HG03439 (cell line): Measurements from ENCODE around the gene NPC1L1.
"Not testable (repeated sequence)": the region's sequence is repeated elsewhere in the genome, so short reads cannot be mapped to it uniquely, and the experiment has no call there.

Experiments
- ATAC-seq: cut with Tn5 transposase; IDR thresholded peaks from one replicate; pipeline ENCODE4 v1.9.1; 2021; ENCODE audit warnings: mild to moderate bottlenecking, moderate library complexity; ENCODE audit not compliant: unreplicated experiment

The NPC1L1 gene

GRCh38 chr7:44565097-44565794 is 24.1 kb upstream of the NPC1L1 start:
- ATAC-seq, result no peak

- ATAC-seq, result no peak
Observed at GRCh38 chr7:44564606-44565005, 23.5 kb upstream of the NPC1L1 start.

DNA sequence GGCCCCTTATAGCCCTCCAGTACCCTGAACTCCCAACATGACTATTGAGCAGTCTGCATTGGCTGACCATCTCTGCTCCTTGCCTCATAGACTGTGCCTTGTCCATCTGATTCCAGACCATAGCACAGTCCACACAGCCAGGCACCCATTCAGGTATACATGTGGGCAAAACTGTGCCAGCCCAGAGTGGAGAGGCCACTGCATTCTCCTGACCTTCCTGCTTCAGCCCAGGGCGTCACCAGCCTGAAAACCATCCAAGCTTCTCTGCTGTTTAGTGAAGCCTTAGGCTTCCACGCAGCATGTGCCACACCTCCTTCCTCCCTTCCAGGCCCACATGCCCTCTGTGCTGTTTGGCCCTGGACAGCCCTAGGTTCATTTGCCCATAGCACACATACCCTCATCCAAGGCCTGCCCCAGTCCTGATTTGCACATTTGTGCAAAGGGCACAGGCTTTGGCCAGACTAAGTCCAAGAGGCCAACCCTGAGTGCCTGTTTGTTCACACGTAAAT is 22.1 kb upstream of the NPC1L1 start:
- no peak for ATAC-seq

DNA sequence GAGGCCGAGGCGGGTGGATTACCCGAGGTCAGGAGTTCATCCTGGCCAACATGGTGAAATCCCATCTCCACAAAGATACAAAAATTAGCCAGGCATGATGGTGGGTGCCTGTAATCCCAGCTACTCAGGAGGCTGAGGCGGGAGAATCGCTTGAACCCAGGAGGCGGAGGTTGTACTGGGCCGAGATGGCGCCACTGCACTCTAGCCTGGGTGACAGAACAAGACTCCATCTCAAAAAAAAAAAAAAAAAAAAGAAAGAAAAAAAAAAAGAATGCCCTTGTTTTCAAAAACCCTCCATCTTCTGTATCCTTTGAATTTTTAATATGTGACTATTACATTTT is 21.5 kb upstream of the NPC1L1 start:
- not testable (repeated sequence) for ATAC-seq

DNA sequence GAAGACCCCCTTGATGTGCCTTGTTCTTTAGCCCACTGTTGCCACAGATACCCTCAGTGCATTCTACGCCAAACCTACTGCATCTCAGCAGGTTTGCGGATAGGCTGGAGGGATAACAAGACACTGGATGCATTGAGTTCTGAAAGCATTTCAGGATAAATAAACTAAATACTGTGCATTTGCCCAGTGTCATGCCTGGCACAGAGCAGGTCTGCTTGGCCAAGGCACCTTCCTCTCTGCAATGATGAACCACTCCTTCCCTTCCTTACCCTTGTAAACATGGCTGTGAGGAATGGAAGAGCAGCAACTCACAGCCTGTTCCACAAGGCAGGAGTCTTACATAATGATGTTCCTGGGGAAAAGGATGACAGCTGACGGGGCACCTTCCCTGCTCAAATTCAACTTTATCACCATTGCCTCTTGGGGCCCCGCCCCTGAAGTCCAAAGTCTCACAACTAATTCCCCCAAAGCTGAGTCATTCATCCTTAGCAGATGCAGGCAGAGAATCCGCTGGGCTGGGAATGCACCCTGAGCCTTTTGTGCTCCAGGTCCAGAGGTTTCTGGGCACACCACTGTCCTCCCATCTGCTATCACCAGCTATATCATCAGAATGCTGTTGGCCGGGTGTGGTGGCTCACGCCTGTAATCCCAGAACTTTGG is 21.0 kb upstream of the NPC1L1 start:
- no peak for ATAC-seq

DNA sequence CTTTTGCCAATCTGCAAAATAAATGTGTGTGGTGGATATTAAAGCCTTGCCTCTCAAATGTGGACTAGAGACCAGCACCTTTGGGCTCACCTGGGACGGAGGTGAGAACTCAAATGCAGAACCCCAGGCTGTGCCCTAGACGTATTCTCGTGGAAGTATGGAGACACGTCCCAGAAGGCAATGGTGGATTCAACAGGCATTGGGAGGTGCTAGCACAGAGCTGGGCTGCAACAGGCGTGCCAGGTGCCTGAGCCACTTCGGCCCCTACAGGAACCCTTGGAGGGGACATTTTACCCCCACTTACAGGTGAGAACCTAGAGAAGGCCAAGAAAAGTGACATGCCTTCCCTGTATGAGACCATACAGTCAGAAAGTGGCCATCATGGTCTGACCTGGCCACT is 20.4 kb upstream of the NPC1L1 start:
- ATAC-seq, result no peak

DNA sequence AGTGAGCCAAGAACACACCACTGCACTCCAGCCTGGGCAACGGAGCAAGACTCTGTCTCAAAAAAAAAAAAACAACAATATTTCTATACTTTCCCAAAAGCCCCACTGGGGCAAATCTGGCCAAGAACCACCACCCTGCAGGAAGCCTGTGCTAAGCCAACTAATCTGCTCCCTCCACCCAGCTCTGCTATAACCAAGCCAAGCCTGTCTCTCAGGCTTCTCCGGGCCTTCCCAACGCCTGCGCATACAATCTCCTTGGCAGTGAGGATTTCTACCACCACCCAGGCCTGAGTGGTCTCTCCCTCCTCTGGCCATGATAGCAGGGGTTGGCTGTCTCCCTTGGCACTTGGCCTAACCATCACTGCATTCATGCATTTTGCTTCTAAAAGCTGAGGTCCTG is 18.4 kb upstream of the NPC1L1 start:
- ATAC-seq, result no peak

- ATAC-seq, result no peak
Observed at GRCh38 chr7:44557485-44557884, 16.4 kb upstream of the NPC1L1 start.

- no peak for ATAC-seq
Observed at GRCh38 chr7:44555350-44555749, 14.2 kb upstream of the NPC1L1 start.

DNA sequence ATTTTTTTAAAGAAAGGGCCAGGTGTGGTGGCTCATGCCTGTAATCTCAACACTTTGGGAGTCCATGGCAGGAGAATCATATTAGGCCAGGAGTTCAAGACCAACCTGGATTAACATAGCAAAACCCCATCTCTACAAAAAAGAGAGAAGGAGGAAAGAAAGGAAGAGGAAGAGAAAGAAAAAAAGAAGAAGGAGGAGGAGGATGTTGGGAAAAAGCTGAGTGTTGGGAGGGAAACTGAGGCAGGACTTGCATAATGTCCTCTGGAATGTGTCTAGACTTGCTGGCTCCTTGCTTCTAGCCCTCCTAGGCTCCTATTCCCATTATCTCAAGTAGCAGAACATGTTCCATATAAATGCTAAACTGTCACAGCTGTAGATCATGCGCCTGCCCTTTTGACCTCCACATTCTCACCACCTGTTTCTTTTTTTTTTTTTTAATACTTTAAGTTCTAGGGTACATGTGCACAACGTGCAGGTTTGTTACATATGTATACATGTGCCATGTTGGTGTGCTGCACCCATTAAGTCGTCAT is 11.4 kb upstream of the NPC1L1 start:
- not testable (repeated sequence) for ATAC-seq

- no peak for ATAC-seq
Observed at GRCh38 chr7:44549457-44549856, 8.3 kb upstream of the NPC1L1 start.

- ATAC-seq, result no peak
Observed at GRCh38 chr7:44548893-44549292, 7.8 kb upstream of the NPC1L1 start.

- no peak for ATAC-seq
Observed at GRCh38 chr7:44547536-44548231, 6.6 kb upstream of the NPC1L1 start.

- ATAC-seq, result no peak
Observed at GRCh38 chr7:44541876-44542610, 913 bp upstream of the NPC1L1 start.

DNA sequence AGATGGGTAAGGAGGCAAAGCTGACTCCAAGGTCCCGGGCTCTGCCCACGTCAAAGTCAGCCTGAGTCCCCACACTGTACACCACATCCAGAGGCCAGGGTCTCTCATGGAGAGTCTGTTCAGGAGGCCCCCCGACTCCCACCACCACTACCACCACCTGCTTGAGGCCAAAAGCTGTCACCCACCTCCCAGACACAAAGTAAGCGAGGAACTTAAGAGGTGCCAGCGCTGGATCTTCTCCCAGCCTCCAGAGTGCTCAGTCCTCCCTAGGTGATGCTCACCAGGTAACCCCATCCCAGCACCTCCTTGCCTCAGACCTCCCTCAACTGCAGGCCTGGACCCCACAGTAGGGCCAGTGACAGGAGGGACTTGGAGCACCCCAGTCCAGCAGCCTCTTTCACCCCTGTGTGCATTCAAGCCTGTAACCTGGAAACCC is 520 bp downstream of the NPC1L1 start:
- no peak for ATAC-seq

- no peak for ATAC-seq
Observed at GRCh38 chr7:44539669-44540506, 1.2 kb downstream of the NPC1L1 start.

- ATAC-seq, result no peak
Observed at GRCh38 chr7:44538798-44539668, 2.1 kb downstream of the NPC1L1 start.

DNA sequence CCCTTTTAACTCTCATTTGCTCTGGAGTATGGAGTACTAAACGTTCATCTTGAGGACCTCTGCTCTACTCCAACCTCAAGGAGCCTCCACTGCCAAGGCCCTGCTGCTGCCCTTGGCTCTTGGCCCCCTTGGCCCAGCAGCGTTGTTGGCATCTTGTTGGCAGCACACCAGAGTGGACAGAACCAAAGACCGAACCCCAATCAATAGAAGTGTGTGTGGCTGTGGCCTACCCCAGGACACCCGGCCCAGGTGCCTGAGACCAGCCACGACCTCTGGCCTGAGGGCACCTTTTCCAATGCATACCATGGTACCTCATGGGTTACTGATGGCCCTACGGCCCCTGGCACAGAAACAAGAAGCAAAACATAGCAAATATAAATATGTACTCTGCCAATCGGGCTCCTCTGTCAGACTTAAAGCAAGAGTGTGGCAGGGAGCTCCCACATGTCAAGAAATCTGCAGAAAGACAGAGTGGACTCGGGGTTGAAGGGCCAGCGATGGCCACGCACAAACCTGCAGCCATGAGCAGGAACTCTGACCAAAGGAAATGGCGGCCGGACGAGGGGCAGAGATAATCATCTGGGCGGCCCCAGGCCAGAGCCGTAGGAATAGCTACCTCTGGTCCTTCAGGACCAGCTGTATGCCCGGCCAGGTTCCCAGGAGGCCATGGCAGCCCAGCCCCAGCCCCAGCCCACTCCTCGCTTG is 2.9 kb downstream of the NPC1L1 start:
- ATAC-seq, result no peak

DNA sequence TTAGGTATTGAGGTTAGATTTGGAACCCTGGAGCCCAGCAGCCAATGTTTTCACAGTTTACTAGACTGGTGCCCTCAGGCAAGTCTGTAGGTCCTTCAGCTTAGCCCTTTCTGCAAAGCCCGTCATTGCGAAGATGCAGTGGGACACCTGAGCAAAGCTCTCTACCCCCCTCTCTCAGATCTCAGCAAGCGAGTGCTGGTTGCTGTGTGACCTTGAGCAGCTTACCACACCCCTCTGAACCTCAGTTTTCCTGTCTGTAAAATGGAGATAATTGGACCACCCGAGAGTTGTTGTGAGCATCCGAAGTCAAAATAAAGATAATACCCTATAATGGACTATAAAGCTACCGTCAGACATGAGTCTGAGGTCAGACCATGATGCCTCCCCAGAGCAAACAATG is 3.7 kb downstream of the NPC1L1 start:
- no peak for ATAC-seq
